Neural crest cell (in vitro differentiated cells): ENCODE data around the gene RIT2. TPM values are rescaled to one million over a fixed set of nuclear protein-coding genes. Genes with fewer than 3 reads are reported as not detected.

Experiments
- DNase-seq: peaks from one replicate; pipeline ENCODE4 v3.0.0; 2021; ENCODE audit warnings: low read depth, mixed read lengths, low spot score
- H3K27ac Mint-ChIP-seq: one replicate; pipeline ENCODE4 v1.8.0; 2021; ENCODE audit warnings: mild to moderate bottlenecking, mixed read lengths; ENCODE audit not compliant: unreplicated experiment
- H3K27me3 Mint-ChIP-seq: 2 replicates; pipeline ENCODE4 v1.8.0; 2021; ENCODE audit warnings: low read depth, mild to moderate bottlenecking, mixed read lengths
- H3K36me3 Mint-ChIP-seq: 2 replicates; pipeline ENCODE4 v1.8.0; 2021; ENCODE audit warnings: low read depth, mild to moderate bottlenecking, mixed read lengths
- H3K4me1 Mint-ChIP-seq: 2 replicates; pipeline ENCODE4 v1.8.0; 2021; ENCODE audit warnings: mixed read lengths
- H3K4me3 Mint-ChIP-seq: one replicate; pipeline ENCODE4 v1.8.0; 2021; ENCODE audit warnings: mild to moderate bottlenecking, mixed read lengths
- H3K9me3 Mint-ChIP-seq: 2 replicates; pipeline ENCODE4 v1.8.0; 2021; ENCODE audit warnings: mixed read lengths
- total RNA-seq: library from RNA; stranded (reverse); gene quantifications from 2 replicates; pipeline ENCODE4 v1.2.1, GENCODE V29; 2021
- TF ChIP-seq, protein P1 (sequence below): fragments of 200-600 bp; sonication (generic); conservative IDR thresholded peaks from 2 replicates; pipeline ENCODE4 v1.5.0; 2021; ENCODE audit warnings: antibody characterized with exemption, mild to moderate bottlenecking

RIT2 gene
- total RNA-seq, 1 donor from 2014 or later = not detected

DNA sequence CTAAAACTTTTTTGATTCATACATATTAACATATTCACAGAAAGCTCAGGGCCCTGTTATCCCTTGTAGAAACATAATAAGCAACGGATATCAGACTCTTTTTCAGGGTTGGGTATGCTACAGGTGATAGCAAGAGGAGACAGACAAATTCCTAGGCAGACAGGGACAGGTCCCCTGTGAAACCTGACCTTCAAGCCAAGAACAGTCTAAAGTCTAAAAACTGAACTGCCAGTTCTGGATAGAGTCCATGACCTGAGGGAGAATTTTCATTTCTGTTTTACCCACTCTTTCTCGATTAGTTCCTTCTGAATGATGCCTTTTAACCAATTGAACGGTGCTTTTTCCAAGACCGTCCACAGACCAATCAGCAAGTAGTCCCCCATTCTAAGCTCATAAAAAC lies 54.2 kb downstream of the RIT2 start:
- no peak for DNase-seq
- no peaks in the 10 kb centered on the region for H3K27me3 Mint-ChIP-seq
- TF ChIP-seq, protein P1, sequence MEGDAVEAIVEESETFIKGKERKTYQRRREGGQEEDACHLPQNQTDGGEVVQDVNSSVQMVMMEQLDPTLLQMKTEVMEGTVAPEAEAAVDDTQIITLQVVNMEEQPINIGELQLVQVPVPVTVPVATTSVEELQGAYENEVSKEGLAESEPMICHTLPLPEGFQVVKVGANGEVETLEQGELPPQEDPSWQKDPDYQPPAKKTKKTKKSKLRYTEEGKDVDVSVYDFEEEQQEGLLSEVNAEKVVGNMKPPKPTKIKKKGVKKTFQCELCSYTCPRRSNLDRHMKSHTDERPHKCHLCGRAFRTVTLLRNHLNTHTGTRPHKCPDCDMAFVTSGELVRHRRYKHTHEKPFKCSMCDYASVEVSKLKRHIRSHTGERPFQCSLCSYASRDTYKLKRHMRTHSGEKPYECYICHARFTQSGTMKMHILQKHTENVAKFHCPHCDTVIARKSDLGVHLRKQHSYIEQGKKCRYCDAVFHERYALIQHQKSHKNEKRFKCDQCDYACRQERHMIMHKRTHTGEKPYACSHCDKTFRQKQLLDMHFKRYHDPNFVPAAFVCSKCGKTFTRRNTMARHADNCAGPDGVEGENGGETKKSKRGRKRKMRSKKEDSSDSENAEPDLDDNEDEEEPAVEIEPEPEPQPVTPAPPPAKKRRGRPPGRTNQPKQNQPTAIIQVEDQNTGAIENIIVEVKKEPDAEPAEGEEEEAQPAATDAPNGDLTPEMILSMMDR = no peak
- H3K4me3 Mint-ChIP-seq = no peak overlapping the region
- H3K36me3 Mint-ChIP-seq = no peaks in the 10 kb centered on the region
- no peaks in the 10 kb centered on the region for H3K9me3 Mint-ChIP-seq
- H3K4me1 Mint-ChIP-seq = no peaks in the 10 kb centered on the region
- H3K27ac Mint-ChIP-seq = no peak overlapping the region

DNA sequence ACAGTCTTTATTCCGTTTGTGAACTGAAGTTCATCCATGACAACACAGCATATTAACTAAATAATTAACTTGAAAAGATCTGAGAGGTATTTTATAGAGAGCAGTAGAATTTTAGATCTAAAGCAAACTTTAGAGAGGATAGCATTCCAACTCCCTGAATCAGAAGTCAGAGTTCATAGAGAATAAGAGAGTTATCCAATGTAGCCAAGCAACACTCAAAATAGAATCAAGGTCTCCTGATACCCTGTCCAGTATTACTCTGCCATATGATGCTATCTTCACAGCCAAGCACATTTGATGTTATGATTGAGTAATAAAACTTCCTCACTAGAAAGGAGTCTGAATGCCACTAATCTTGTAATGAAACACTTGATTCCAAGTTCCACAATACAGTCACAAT lies 55.5 kb downstream of the RIT2 start:
- Mint-ChIP-seq H3K9me3 (no peaks in the 10 kb centered on the region), H3K27ac (no peak overlapping the region)
- TF ChIP-seq, protein P1 = no peak

DNA sequence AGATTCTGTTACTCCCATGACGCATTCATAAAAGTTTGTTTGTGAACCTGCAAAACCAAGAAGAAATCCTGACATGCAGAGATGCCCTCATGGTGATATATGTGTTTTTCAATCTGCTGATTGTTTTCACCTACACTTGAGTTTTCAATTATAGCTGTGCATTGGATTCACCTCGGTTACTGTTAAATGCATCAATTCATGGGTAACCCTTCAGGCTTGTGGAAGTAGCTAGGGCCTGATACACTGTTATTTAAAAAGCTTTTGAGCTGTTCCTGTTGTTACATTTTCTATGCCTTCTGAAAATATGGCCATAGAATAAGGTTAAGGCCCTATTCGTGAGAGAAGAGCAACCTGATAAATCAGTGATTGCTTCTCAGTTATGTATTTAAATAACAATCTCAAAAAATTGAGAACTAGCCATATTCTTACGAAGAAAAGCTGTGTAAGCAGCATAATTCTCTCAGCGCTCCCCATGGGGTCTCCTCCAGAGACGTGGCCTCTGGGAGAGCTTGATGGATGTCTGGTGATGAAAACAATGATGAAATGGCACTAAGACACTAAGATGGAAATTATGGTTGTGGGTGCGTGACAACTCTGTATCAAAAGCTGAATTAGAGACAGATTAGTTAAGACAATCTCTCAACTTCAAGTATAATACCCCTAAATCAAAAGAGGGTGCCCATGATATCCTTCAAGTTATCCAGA lies 60.5 kb downstream of the RIT2 start:
- no peak for DNase-seq
- TF ChIP-seq, protein P1 = no peak
- no peaks in the 10 kb centered on the region for H3K4me1 Mint-ChIP-seq
- no peaks in the 10 kb centered on the region for H3K27me3 Mint-ChIP-seq
- H3K36me3 Mint-ChIP-seq = no peaks in the 10 kb centered on the region
- no peak overlapping the region for H3K4me3 Mint-ChIP-seq
- no peaks in the 10 kb centered on the region for H3K9me3 Mint-ChIP-seq
- no peak overlapping the region for H3K27ac Mint-ChIP-seq

More for the DNA sequence above, 55.5 kb downstream of the RIT2 start:
- no peaks in the 10 kb centered on the region for H3K4me1 Mint-ChIP-seq
- DNase-seq = no peak
- H3K36me3 Mint-ChIP-seq = no peaks in the 10 kb centered on the region
- H3K27me3 Mint-ChIP-seq = no peaks in the 10 kb centered on the region
- no peak overlapping the region for H3K4me3 Mint-ChIP-seq

DNA sequence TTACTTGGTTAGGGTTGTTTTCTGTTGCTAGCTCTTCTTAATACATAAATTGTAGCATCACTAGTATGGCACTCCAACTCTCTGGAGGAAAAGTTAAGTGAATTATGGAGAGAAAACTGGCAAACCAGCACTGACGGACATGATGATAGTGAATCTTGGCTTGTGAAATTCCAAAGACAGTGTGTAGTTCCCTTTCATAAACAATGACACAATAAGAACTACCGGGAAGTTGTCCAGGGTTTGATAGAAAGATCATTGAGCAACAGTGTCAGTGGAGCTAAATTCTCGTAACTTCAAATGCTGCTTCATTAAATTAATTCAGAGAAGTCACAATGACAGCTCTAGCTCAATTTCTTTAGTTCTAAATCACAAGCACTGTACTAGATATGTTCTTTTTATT lies 66.5 kb downstream of the RIT2 start:
- DNase-seq = no peak
- Mint-ChIP-seq H3K4me3 (no peak overlapping the region), H3K9me3 (no peaks in the 10 kb centered on the region), H3K4me1 (no peaks in the 10 kb centered on the region), H3K27me3 (no peaks in the 10 kb centered on the region), H3K36me3 (no peaks in the 10 kb centered on the region), H3K27ac (no peak overlapping the region)
- TF ChIP-seq, protein P1 = no peak

DNA sequence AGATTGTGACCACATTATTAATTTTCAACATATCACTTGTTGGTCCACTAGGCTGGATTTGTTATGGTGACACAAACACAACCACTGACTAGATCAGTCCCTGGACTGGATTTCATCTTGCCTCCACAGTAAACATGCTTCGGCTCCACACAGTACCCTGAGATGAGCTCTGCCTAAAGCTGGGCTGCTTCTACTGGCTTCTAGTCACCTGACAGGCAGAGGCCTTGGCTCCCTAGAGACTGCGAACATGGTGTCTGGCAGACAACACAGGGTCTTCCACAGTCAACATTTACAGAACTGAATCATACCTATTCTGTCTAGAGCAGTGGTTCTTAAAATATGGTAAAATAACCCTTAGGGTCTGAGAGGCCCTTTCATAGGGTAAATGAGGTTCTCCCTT lies 69.2 kb downstream of the RIT2 start:
- Mint-ChIP-seq H3K27ac (no peak overlapping the region), H3K4me3 (no peak overlapping the region), H3K9me3 (no peaks in the 10 kb centered on the region), H3K27me3 (no peaks in the 10 kb centered on the region), H3K4me1 (no peaks in the 10 kb centered on the region), H3K36me3 (no peaks in the 10 kb centered on the region)
- TF ChIP-seq, protein P1 = no peak
- DNase-seq = no peak
